GM20000 (cell line): ENCODE data around the gene TYK2.

Source experiments
- DNase-seq: peaks from one replicate; pipeline ENCODE4 v3.0.0; 2012; ENCODE audit warnings: low spot score
- TF ChIP-seq, protein P1 (sequence below): IDR thresholded peaks from 2 replicates; pipeline ENCODE4 v1.5.1; 2012; ENCODE audit warnings: mild to moderate bottlenecking, control low read depth; ENCODE audit errors: extremely low read depth, missing control alignments

TYK2 gene

DNA sequence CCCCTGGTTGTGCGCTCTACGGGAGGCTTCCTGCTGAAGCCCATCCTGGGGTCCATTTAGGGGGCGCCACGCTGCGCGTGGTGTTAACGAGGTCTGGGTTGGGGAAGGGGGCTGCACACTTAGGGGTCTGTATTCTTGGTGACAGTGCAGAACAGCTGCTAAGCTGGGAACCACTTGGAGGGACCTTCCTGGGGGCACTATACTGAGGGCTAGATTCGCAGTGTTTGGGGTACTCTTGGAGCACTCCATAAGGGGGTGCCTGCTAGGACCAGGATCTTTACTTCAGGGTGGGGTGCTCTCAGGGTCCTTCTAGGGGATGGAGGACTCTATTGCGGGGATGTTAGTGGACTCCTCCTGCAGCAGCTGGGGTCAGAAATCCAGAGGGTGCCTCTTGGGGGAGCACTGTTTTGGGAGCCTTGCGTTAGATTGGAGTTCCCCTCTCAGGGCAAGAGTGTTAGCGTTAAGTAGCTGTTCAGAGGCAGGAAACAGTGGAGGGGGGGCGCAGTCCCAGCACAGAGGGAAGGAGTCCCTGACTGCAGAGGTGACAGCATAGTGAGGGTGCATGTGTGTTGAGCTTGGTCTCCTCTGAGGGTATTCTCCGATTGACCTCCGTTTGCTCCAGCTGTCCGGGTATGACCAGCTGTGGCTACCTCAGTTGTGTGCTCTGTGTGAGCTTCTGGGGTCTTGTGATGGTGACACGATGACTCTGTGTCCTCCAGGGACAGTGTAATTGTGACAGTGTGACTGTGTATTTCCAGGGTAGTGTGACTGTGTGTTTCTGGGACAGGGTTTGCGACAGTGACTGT, 41.1 kb upstream of the TYK2 start:
- DNase-seq = peak; percentile 55
- TF ChIP-seq, protein P1, sequence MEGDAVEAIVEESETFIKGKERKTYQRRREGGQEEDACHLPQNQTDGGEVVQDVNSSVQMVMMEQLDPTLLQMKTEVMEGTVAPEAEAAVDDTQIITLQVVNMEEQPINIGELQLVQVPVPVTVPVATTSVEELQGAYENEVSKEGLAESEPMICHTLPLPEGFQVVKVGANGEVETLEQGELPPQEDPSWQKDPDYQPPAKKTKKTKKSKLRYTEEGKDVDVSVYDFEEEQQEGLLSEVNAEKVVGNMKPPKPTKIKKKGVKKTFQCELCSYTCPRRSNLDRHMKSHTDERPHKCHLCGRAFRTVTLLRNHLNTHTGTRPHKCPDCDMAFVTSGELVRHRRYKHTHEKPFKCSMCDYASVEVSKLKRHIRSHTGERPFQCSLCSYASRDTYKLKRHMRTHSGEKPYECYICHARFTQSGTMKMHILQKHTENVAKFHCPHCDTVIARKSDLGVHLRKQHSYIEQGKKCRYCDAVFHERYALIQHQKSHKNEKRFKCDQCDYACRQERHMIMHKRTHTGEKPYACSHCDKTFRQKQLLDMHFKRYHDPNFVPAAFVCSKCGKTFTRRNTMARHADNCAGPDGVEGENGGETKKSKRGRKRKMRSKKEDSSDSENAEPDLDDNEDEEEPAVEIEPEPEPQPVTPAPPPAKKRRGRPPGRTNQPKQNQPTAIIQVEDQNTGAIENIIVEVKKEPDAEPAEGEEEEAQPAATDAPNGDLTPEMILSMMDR = no peak

DNA sequence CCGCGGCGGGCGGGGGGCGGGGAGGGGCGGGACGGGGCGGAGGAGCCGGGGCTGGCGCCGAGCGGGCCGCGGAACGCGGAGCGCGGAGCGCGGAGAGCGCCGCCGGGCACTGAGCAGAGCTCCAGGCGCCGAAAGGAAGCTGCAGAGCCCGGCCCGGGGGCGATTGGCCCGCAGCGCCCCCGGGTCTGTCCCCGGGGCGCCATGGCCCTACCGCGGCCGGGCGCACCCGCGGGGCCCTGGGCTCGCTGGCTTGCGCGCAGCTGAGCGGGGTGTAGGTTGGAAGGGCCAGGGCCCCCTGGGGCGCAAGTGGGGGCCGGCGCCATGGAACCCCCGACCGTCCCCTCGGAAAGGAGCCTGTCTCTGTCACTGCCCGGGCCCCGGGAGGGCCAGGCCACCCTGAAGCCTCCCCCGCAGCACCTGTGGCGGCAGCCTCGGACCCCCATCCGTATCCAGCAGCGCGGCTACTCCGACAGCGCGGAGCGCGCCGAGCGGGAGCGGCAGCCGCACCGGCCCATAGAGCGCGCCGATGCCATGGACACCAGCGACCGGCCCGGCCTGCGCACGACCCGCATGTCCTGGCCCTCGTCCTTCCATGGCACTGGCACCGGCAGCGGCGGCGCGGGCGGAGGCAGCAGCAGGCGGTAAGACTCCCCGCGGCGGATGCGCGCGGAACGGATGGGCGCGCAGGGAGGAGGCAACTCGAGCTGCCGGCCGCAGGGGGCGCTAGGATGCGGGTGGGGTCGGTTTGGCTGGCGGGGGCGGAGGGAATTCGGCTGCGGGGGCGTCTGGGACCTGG, 40.3 kb upstream of the TYK2 start, which contains the start of gene PDE4A:
Gene PDE4A, plus strand, starts transcription at position 95 of the 796 bp plus-strand sequence. Its CDS starts 227 bp downstream, at position 322.
- peak; percentile 71 for DNase-seq
- TF ChIP-seq, protein P1 = peak; percentile 75

DNA sequence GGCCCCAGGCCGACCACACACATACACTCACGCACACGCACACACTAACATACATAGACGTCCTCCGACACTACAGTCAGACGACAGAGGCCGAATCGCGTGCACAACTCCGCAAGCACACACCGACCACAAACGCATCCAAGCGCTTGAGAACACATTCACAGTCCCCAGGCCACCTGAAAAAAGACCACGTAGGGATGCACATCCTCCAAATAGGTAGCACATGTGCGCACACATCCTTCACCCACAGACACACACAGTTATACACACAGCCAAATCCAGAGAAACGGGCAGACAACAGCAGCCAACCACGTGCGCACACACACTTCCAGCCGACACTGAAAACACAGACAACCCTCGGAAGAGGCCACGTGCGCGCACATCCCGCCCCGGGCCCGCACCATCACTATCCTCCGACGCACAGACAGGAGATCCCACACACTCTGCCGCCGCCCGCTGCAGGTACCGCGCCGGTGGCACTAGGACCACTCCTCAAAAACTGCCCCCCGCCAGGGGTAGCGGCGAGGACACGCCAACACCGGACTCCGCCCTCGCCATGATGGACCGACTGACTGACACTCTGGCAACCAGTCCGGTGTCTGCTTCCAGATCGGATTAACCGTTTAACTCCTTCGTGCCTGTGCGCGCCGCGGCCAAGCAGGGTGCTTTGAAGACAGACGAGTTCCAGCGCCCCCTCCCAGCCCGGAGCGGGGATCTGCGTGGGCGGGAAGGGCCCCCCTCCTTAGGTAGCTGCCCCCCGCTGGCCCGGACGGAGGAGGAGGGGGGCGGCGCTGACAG, 39.5 kb upstream of the TYK2 start:
- TF ChIP-seq, protein P1 = no peak
- DNase-seq = peak; percentile 84

DNA sequence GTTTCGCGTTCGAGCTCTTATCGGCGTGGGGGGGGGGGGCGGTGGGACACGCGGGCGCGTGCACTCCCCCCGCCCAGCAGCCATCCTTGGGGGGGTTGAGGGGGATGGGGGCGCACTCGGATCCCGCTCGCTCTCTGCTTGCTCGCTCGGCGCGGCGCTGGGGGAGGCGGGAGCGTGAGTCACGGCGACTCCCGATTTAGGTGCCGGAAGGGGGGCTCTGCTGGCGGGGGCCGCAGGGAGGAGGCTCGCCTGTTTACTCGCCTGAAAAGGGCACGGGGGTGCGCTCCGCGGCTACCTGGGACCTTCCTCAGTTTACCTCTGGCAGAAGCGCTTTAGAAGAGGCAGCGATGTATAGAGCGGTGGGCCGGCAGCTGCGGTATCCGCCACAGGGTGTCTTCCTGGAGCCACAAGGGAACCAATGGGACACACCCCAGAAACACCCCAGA, 38.9 kb upstream of the TYK2 start:
- TF ChIP-seq, protein P1 = no peak
- no peak for DNase-seq

DNA sequence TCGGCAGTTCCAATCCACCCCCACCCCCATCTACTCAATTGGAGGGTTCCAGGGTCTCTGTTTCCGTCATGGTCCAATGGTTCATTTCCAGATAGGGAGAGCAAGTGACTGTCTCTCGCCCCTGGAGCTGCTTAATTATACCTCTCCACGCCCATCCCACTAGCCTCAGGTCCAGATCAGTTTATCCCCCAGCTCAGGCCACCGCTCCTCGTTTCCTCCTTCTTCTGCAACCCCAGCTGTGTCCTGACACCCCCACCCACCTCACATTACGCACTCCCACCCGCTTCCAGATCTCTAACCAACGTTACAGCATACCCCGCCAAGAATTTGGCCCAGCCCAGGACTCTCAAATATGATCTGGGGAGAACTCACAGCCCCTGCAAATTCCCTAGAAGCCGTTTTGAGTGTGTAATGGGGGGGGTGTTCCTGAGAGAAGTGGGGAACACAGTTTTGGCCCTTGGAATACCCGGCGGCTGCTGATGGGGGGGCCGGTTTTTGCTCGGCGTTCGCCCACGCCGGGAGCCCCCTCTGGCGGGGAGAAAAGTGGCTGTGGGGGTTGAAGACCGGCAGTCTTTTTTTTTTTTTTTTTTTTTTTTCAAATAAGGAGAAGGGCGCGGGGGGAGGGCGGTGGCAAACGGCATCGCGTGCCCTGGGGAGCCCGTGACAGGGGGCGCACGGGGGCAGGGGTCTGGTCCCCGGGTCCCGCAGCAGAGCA, 38.3 kb upstream of the TYK2 start:
- DNase-seq = no peak
- TF ChIP-seq, protein P1 = no peak

DNA sequence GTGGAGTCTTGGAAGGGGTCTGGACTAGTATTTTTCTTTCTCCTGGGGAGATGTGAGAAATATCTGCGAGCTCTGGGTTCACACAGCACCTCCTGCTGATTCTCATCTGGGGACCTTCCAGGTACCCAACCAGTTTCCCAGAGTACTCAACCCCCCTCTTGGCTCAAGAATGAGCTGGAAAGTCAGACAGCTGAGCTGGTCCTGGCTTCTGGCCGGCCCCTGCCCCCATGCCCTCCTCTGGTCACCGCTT, 37.8 kb upstream of the TYK2 start:
- TF ChIP-seq, protein P1 = no peak
- DNase-seq = no peak
